Measurements from ENCODE around the gene PABPN1. TPM values are rescaled to one million over a fixed set of nuclear protein-coding genes. Genes with fewer than 3 reads are reported as not detected.

Gene PABPN1
- total RNA-seq, 2 experiments from 2014 or later = 280 to 289 TPM

GRCh38 chr14:23372509-23372908 lies 51.3 kb downstream of the PABPN1 start, which contains the start of gene IL25:
TSS of gene IL25 (plus strand) at chr14:23372809.
- Mint-ChIP-seq H3K27me3 (peaks cover 7% of the 10 kb centered on the region), H3K27ac (no peak within 1 kb of the TSS), H3K9me3 (no peaks in the 10 kb centered on the region), H3K4me3 (no peak within 1 kb of the TSS), H3K36me3 (no peaks in the 10 kb centered on the region), H3K4me1 (peaks cover 2% of the 10 kb centered on the region)
- DNase-seq = no peak

DNA sequence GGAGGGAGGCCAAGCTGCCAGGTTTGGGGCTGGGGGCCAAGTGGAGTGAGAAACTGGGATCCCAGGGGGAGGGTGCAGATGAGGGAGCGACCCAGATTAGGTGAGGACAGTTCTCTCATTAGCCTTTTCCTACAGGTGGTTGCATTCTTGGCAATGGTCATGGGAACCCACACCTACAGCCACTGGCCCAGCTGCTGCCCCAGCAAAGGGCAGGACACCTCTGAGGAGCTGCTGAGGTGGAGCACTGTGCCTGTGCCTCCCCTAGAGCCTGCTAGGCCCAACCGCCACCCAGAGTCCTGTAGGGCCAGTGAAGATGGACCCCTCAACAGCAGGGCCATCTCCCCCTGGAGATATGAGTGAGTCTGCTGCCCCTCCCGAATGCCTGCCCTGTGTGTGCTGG lies 51.8 kb downstream of the PABPN1 start:
- Mint-ChIP-seq H3K9me3 (no peaks in the 10 kb centered on the region), H3K4me3 (no peak overlapping the region), H3K36me3 (no peaks in the 10 kb centered on the region), H3K4me1 (peaks cover 2% of the 10 kb centered on the region), H3K27me3 (peaks cover 4% of the 10 kb centered on the region), H3K27ac (no peak overlapping the region)
- no peak for DNase-seq

Other genes with a start within 250 kb of the PABPN1 start
- 100 to 1,000 TPM; 160 to 174 TPM for gene ACIN1, start 226.3 kb upstream of the PABPN1 start, total RNA-seq
- 10 to 100 TPM; 52.0 to 57.0 TPM for gene C14orf119, start 226.0 kb upstream of the PABPN1 start, total RNA-seq
- gene CIROP, start 216.5 kb upstream of the PABPN1 start, total RNA-seq = not detected
- under 1 TPM; 0.45 to 0.68 TPM for gene CEBPE, start 202.2 kb upstream of the PABPN1 start, total RNA-seq
- 1 to 10 TPM; 2.5 to 2.8 TPM for gene SLC7A8, start 137.8 kb upstream of the PABPN1 start, total RNA-seq
- gene RNF212B, start 83.5 kb upstream of the PABPN1 start, total RNA-seq = not detected
- gene HOMEZ, start 35.3 kb upstream of the PABPN1 start, total RNA-seq = 10 to 100 TPM; 10.8 to 12.7 TPM
- 10 to 100 TPM; 21.1 to 21.4 TPM for gene PPP1R3E, start 18.6 kb upstream of the PABPN1 start, total RNA-seq
- 1 to 10 TPM; 1.4 to 1.8 TPM for gene BCL2L2, start 14.6 kb upstream of the PABPN1 start, total RNA-seq
- gene SLC22A17, start 31.4 kb downstream of the PABPN1 start, total RNA-seq = 1 to 10 TPM; 2.2 to 2.9 TPM
- not detected for gene EFS, start 43.7 kb downstream of the PABPN1 start, total RNA-seq
- not detected for gene IL25, start 51.4 kb downstream of the PABPN1 start, total RNA-seq
- not detected for gene CMTM5, start 55.6 kb downstream of the PABPN1 start, total RNA-seq
- not detected for gene MYH6, start 86.8 kb downstream of the PABPN1 start, total RNA-seq
- gene MYH7, start 114.2 kb downstream of the PABPN1 start, total RNA-seq = under 1 TPM; 0.04 to 0.06 TPM
- 10 to 100 TPM; 75.2 to 80.3 TPM for gene NGDN, start 148.2 kb downstream of the PABPN1 start, total RNA-seq
- 1 to 10 TPM in 1 of 2 experiments, under 1 TPM in 1; 0.85 to 1.1 TPM for gene ZFHX2, start 230.3 kb downstream of the PABPN1 start, total RNA-seq
- gene THTPA, start 234.8 kb downstream of the PABPN1 start, total RNA-seq = 1 to 10 TPM; 7.6 to 9.4 TPM
- 100 to 1,000 TPM; 118 to 124 TPM for gene AP1G2, start 246.3 kb downstream of the PABPN1 start, total RNA-seq

Data from activated naive CD8-positive, alpha-beta T cell treated with anti-CD3 and anti-CD28 coated beads for 36 hours (primary cell).